Measurements from ENCODE around the gene GABRB2. TPM values are rescaled to one million over a fixed set of nuclear protein-coding genes. Genes with fewer than 3 reads are reported as not detected.

GABRB2 gene
- total and polyA plus RNA-seq, 3 experiments from 2014 or later = not detected

DNA sequence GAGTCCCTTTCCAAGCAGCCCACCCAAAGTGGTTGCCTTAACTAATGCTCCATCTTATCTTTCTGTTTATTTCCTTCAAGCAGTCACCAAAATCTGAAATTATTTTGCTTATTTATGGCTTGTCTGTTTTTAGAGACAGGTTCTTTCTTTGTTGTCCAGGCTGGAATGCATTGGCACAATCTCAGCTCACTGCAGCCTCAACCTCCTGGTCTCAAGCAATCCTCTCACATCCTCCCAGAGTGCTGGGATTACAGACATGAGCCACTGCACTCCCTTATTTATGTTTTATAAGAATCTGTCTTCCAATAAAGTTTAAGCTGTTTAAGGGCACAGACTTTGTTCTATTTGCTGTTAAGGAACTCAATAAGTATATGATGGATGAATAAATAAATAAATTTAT lies 133.7 kb downstream of the GABRB2 start:
- Histone ChIP-seq H3K4me3 (ENCODE audit: low read length) (no peak overlapping the region), H3K27ac (ENCODE audit: low read depth, low read length) (no peak overlapping the region), H3K36me3 (ENCODE audit: insufficient read depth, low read length) (no peaks in the 10 kb centered on the region), H3K4me1 (ENCODE audit: insufficient read depth, low read length) (no peaks in the 10 kb centered on the region), H3K27me3 (ENCODE audit: insufficient read depth, low read length, poor library complexity, severe bottlenecking) (no peaks in the 10 kb centered on the region), H3K9me3 (ENCODE audit: low read length) (no peaks in the 10 kb centered on the region)
- H3K9me3 Mint-ChIP-seq = peaks cover 0 to 2% (median 0%) of the 10 kb centered on the region in 5 donors
- H3K4me1 Mint-ChIP-seq = no peaks in the 10 kb centered on the region
- POLR2A ChIA-PET = no interaction called here
- CTCF ChIA-PET = no interaction called here
- DNase-seq = no peak
- no peak overlapping the region for H3K4me3 Mint-ChIP-seq
- H3K36me3 Mint-ChIP-seq = no peaks in the 10 kb centered on the region
- no peak overlapping the region for H3K27ac Mint-ChIP-seq
- no peaks in the 10 kb centered on the region for H3K27me3 Mint-ChIP-seq

DNA sequence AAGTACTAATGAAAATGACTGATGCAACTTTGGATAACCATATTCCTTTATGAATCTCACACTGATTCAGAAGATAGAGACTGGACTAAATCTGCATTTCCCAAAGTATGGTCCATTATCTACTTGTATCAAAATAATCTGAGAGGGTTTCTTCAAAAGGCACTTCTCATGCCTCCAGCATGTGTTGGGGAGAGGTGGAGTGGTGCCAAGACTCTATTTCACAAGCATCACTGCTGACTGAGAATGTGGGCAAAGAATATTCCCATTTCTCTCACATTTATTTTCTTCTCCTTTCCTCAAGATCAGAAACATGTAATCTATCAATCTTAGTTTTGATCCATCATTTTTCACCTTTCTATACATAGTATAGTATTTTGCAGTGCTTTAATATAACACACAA lies 135.4 kb downstream of the GABRB2 start:
- ChIA-PET CTCF (no interaction called here), POLR2A (no interaction called here)
- Histone ChIP-seq H3K4me3 (ENCODE audit: low read length) (no peak overlapping the region), H3K27me3 (ENCODE audit: insufficient read depth, low read length, poor library complexity, severe bottlenecking) (no peaks in the 10 kb centered on the region), H3K9me3 (ENCODE audit: low read length) (no peaks in the 10 kb centered on the region), H3K27ac (ENCODE audit: low read depth, low read length) (no peak overlapping the region), H3K4me1 (ENCODE audit: insufficient read depth, low read length) (no peaks in the 10 kb centered on the region), H3K36me3 (ENCODE audit: insufficient read depth, low read length) (no peaks in the 10 kb centered on the region)
- no peak overlapping the region for H3K4me3 Mint-ChIP-seq
- no peak overlapping the region for H3K27ac Mint-ChIP-seq
- no peak for DNase-seq
- peaks cover 0 to 2% (median 0%) of the 10 kb centered on the region in 5 donors for H3K9me3 Mint-ChIP-seq
- H3K36me3 Mint-ChIP-seq = no peaks in the 10 kb centered on the region
- H3K4me1 Mint-ChIP-seq = no peaks in the 10 kb centered on the region
- no peaks in the 10 kb centered on the region for H3K27me3 Mint-ChIP-seq

- no peaks in the 10 kb centered on the region for H3K27me3 ChIP-seq (ENCODE audit: insufficient read depth, low read length, poor library complexity, severe bottlenecking)
- H3K9me3 ChIP-seq (ENCODE audit: low read length) = no peaks in the 10 kb centered on the region
- H3K4me3 Mint-ChIP-seq = no peak overlapping the region
- no peak for DNase-seq
- H3K4me3 ChIP-seq (ENCODE audit: low read length) = no peak overlapping the region
- no peak overlapping the region for H3K27ac Mint-ChIP-seq
- H3K27ac ChIP-seq (ENCODE audit: low read depth, low read length) = no peak overlapping the region
- H3K4me1 Mint-ChIP-seq = no peaks in the 10 kb centered on the region
- H3K9me3 Mint-ChIP-seq = peaks cover 0 to 2% (median 0%) of the 10 kb centered on the region in 5 donors
- no peaks in the 10 kb centered on the region for H3K36me3 ChIP-seq (ENCODE audit: insufficient read depth, low read length)
- no peaks in the 10 kb centered on the region for H3K4me1 ChIP-seq (ENCODE audit: insufficient read depth, low read length)
- ChIA-PET CTCF (no interaction called here), POLR2A (no interaction called here)
- H3K27me3 Mint-ChIP-seq = no peaks in the 10 kb centered on the region
- H3K36me3 Mint-ChIP-seq = no peaks in the 10 kb centered on the region
Measured at GRCh38 chr5:161410640-161411039, 135.9 kb downstream of the GABRB2 start.

DNA sequence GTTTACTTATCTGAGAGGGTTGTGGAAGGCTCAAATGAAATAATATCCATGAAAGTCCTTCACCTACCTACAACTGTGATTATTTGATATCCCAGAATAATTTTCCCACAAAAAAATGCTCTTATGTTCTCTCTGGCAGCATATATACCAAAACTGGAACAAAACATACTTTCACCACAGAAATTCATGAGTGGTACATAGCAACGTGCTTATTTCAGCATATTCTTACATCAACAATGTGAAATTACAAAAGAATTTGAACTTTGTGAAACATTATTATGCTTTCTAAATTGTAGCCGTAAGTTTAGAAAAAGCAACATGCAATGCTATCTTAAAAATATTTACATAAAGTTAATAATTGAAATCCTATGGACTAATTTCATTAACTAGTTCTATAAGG lies 137.1 kb downstream of the GABRB2 start:
- H3K27me3 ChIP-seq (ENCODE audit: insufficient read depth, low read length, poor library complexity, severe bottlenecking) = no peaks in the 10 kb centered on the region
- no peak overlapping the region for H3K4me3 ChIP-seq (ENCODE audit: low read length)
- no peak overlapping the region for H3K4me3 Mint-ChIP-seq
- H3K9me3 ChIP-seq (ENCODE audit: low read length) = no peaks in the 10 kb centered on the region
- H3K27ac ChIP-seq (ENCODE audit: low read depth, low read length) = no peak overlapping the region
- H3K36me3 ChIP-seq (ENCODE audit: insufficient read depth, low read length) = no peaks in the 10 kb centered on the region
- ChIA-PET POLR2A (no interaction called here), CTCF (no interaction called here)
- H3K9me3 Mint-ChIP-seq = peaks cover 0 to 2% (median 0%) of the 10 kb centered on the region in 5 donors
- no peaks in the 10 kb centered on the region for H3K4me1 ChIP-seq (ENCODE audit: insufficient read depth, low read length)
- H3K27me3 Mint-ChIP-seq = no peaks in the 10 kb centered on the region
- H3K36me3 Mint-ChIP-seq = no peaks in the 10 kb centered on the region
- no peak overlapping the region for H3K27ac Mint-ChIP-seq
- no peaks in the 10 kb centered on the region for H3K4me1 Mint-ChIP-seq
- no peak for DNase-seq

- ChIA-PET POLR2A (no interaction called here), CTCF (no interaction called here)
- no peaks in the 10 kb centered on the region for H3K4me1 ChIP-seq (ENCODE audit: insufficient read depth, low read length)
- H3K27ac Mint-ChIP-seq = no peak overlapping the region
- peaks cover 0 to 2% (median 0%) of the 10 kb centered on the region in 5 donors for H3K9me3 Mint-ChIP-seq
- H3K27me3 ChIP-seq (ENCODE audit: insufficient read depth, low read length, poor library complexity, severe bottlenecking) = no peaks in the 10 kb centered on the region
- H3K4me3 Mint-ChIP-seq = no peak overlapping the region
- no peak for DNase-seq
- no peak overlapping the region for H3K4me3 ChIP-seq (ENCODE audit: low read length)
- H3K4me1 Mint-ChIP-seq = no peaks in the 10 kb centered on the region
- no peak overlapping the region for H3K27ac ChIP-seq (ENCODE audit: low read depth, low read length)
- no peaks in the 10 kb centered on the region for H3K27me3 Mint-ChIP-seq
- no peaks in the 10 kb centered on the region for H3K36me3 Mint-ChIP-seq
- no peaks in the 10 kb centered on the region for H3K36me3 ChIP-seq (ENCODE audit: insufficient read depth, low read length)
- H3K9me3 ChIP-seq (ENCODE audit: low read length) = no peaks in the 10 kb centered on the region
Measured at GRCh38 chr5:161406880-161407279, 139.6 kb downstream of the GABRB2 start.

- Histone ChIP-seq H3K4me1 (ENCODE audit: insufficient read depth, low read length) (no peaks in the 10 kb centered on the region), H3K4me3 (ENCODE audit: low read length) (no peak overlapping the region), H3K27ac (ENCODE audit: low read depth, low read length) (no peak overlapping the region), H3K27me3 (ENCODE audit: insufficient read depth, low read length, poor library complexity, severe bottlenecking) (no peaks in the 10 kb centered on the region), H3K36me3 (ENCODE audit: insufficient read depth, low read length) (no peaks in the 10 kb centered on the region), H3K9me3 (ENCODE audit: low read length) (no peaks in the 10 kb centered on the region)
- Mint-ChIP-seq H3K27me3 (no peaks in the 10 kb centered on the region), H3K27ac (no peak overlapping the region), H3K4me1 (no peaks in the 10 kb centered on the region), H3K9me3 (peaks cover 0 to 2% (median 0%) of the 10 kb centered on the region in 5 donors), H3K4me3 (no peak overlapping the region), H3K36me3 (no peaks in the 10 kb centered on the region)
- DNase-seq = no peak
- ChIA-PET CTCF (no interaction called here), POLR2A (no interaction called here)
Measured at GRCh38 chr5:161403996-161404395, 142.5 kb downstream of the GABRB2 start.

DNA sequence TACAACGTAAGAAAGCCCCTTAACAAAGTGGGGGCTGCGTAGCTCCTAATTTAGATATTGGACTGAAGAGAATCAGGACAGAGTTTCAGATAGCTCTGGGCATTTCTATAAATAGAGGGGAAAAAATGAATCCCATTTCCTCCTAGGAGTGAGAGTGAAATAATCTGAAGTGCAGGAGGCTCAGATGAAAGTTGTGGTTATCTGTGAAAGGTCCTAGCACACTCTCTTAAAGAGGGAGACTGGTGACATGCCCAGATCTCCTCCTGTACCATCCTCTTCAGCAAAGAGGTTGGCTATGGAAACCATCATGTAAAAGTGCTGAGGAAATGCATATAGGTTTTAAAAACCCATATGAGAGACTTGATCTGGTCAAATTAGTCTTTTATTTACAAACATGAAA lies 143.4 kb downstream of the GABRB2 start:
- H3K36me3 ChIP-seq (ENCODE audit: insufficient read depth, low read length) = no peaks in the 10 kb centered on the region
- no peak for DNase-seq
- Mint-ChIP-seq H3K9me3 (no peaks in the 10 kb centered on the region), H3K27me3 (no peaks in the 10 kb centered on the region), H3K4me1 (no peaks in the 10 kb centered on the region), H3K36me3 (no peaks in the 10 kb centered on the region), H3K27ac (no peak overlapping the region), H3K4me3 (no peak overlapping the region)
- H3K9me3 ChIP-seq (ENCODE audit: low read length) = no peaks in the 10 kb centered on the region
- ChIA-PET CTCF (no interaction called here), POLR2A (no interaction called here)
- no peaks in the 10 kb centered on the region for H3K4me1 ChIP-seq (ENCODE audit: insufficient read depth, low read length)
- H3K27me3 ChIP-seq (ENCODE audit: insufficient read depth, low read length, poor library complexity, severe bottlenecking) = no peaks in the 10 kb centered on the region
- H3K27ac ChIP-seq (ENCODE audit: low read depth, low read length) = no peak overlapping the region
- no peak overlapping the region for H3K4me3 ChIP-seq (ENCODE audit: low read length)

DNA sequence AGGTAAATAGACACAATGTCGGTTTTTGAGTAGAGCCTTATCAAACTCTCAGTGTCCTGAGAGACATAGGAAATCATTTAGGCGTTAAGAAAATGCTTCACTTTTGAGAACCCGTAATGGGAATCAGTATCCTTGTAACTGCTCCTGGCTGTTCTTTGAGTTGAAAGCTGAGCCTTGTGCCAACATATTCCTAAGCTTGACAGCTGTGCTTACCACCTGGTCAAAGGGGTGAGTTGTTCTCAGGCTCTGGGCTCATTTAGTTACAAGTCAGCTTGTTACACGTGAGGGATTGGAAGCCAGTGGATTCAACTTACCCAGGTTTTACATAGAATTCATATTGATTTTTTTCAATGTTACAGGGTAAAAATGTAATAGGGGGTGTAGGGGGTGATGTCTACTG lies 145.9 kb downstream of the GABRB2 start:
- no peaks in the 10 kb centered on the region for H3K4me1 Mint-ChIP-seq
- POLR2A ChIA-PET = no interaction called here
- no peak overlapping the region for H3K27ac ChIP-seq (ENCODE audit: low read depth, low read length)

DNA sequence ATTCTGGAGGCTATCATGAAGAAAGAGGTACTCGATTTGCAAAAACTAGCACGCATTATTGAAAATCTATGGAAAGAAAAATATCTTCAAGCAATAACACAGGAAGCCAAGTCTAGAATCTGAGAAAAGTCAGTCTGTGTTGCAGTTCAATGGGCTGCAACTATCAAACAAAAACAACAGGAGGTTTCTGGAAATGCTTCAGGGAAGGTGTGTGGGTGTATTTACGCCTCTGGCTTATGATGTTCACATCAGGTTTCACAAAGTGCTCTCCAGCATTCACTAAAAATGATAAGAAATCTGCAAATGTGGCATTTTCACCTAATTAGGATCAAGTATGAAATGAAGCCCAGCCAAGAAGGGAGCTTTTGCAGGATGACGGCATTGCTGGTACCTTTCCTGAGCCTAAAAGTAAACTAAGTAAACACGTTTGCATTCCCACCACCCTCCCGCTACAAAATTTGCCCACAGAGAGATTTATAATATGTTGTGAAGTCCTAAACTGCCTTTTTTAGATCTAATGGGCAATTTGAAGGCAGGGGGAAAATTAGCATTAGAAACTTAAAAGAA lies 146.4 kb downstream of the GABRB2 start:
- Mint-ChIP-seq H3K9me3 (no peaks in the 10 kb centered on the region), H3K4me3 (no peak overlapping the region), H3K27ac (no peak overlapping the region), H3K36me3 (no peaks in the 10 kb centered on the region), H3K4me1 (no peaks in the 10 kb centered on the region), H3K27me3 (peaks cover 0 to 2% of the 10 kb centered on the region in 2 donors)
- no peak overlapping the region for H3K27ac ChIP-seq (ENCODE audit: low read depth, low read length)
- no peaks in the 10 kb centered on the region for H3K9me3 ChIP-seq (ENCODE audit: low read length)
- no peaks in the 10 kb centered on the region for H3K27me3 ChIP-seq (ENCODE audit: insufficient read depth, low read length, poor library complexity, severe bottlenecking)
- H3K4me1 ChIP-seq (ENCODE audit: insufficient read depth, low read length) = no peaks in the 10 kb centered on the region
- ChIA-PET POLR2A (no interaction called here), CTCF (no interaction called here)
- DNase-seq = no peak
- no peak overlapping the region for H3K4me3 ChIP-seq (ENCODE audit: low read length)
- H3K36me3 ChIP-seq (ENCODE audit: insufficient read depth, low read length) = no peaks in the 10 kb centered on the region

More for the DNA sequence above, 145.9 kb downstream of the GABRB2 start:
- Histone ChIP-seq H3K9me3 (ENCODE audit: low read length) (no peaks in the 10 kb centered on the region), H3K36me3 (ENCODE audit: insufficient read depth, low read length) (no peaks in the 10 kb centered on the region), H3K4me3 (ENCODE audit: low read length) (no peak overlapping the region), H3K27me3 (ENCODE audit: insufficient read depth, low read length, poor library complexity, severe bottlenecking) (no peaks in the 10 kb centered on the region), H3K4me1 (ENCODE audit: insufficient read depth, low read length) (no peaks in the 10 kb centered on the region)
- CTCF ChIA-PET = no interaction called here
- no peaks in the 10 kb centered on the region for H3K9me3 Mint-ChIP-seq
- no peaks in the 10 kb centered on the region for H3K36me3 Mint-ChIP-seq
- no peak overlapping the region for H3K27ac Mint-ChIP-seq
- H3K27me3 Mint-ChIP-seq = peaks cover 0 to 2% of the 10 kb centered on the region in 2 donors
- H3K4me3 Mint-ChIP-seq = no peak overlapping the region
- no peak for DNase-seq
